SKM-1 treated with dmso at 0.1 percent for 144 hours (cell line): ENCODE results near the gene HTR4.

ENCODE experiments used
- DNase-seq: peaks from one replicate; lab custom pipeline; 2025; ENCODE audit not compliant: unreplicated experiment; lab: John Stamatoyannopoulos, UW

HTR4 gene

GRCh38 chr5:148438933-148439332 lies 215.4 kb downstream of the HTR4 start:
- no peak for DNase-seq

- DNase-seq, result no peak
Measured at GRCh38 chr5:148437249-148437648, 217.1 kb downstream of the HTR4 start.

GRCh38 chr5:148436029-148436428 lies 218.3 kb downstream of the HTR4 start:
- no peak for DNase-seq

- DNase-seq, result no peak
Measured at GRCh38 chr5:148433826-148434225, 220.5 kb downstream of the HTR4 start.
